OCI-LY7 (cell line): ENCODE measurements around the gene DLGAP5. TPM values are rescaled to one million over a fixed set of nuclear protein-coding genes. Genes with fewer than 3 reads are reported as not detected.

ENCODE experiments used
- BruUV-seq: library from RNA; stranded (reverse); fragments of 400-500 nt; replicated peaks from 2 replicates; lab custom pipeline; 2021; lab: Mats Ljungman, UMichigan
- CTCF ChIA-PET: fragments of 300-600 bp; sonication (Branson Sonifier 250); formaldehyde crosslinking; loops from one replicate; lab custom pipeline; 2022; ENCODE audit warnings: antibody characterized with exemption; ENCODE audit not compliant: unreplicated experiment; lab: Charles Lee
- POLR2A ChIA-PET: fragments of 300-600 bp; sonication (Branson Sonifier 250); formaldehyde crosslinking; loops from one replicate; lab custom pipeline; 2022; ENCODE audit warnings: antibody characterized with exemption; lab: Charles Lee
- DNase-seq: peaks from one replicate; pipeline ENCODE4 v3.0.0-alpha.2; 2015; ENCODE audit warnings: low spot score
- H2AFZ ChIP-seq: fragments of 200-600 bp; sonication (generic), shearing (Covaris generic); 2 replicates; pipeline ENCODE4 v1.6.1; 2014; ENCODE audit warnings: mild to moderate bottlenecking, antibody characterized with exemption, low read length, moderate library complexity
- H3K27ac ChIP-seq: fragments of 200-600 bp; sonication (generic); 2 replicates; pipeline ENCODE4 v1.5.1; 2014; ENCODE audit warnings: mixed run types, low read depth, mild to moderate bottlenecking, moderate library complexity, low read length, inconsistent platforms; ENCODE audit not compliant: poor library complexity, severe bottlenecking
- H3K36me3 ChIP-seq: fragments of 200-600 bp; sonication (generic); 2 replicates; pipeline ENCODE4 v1.6.1; 2014; ENCODE audit warnings: mild to moderate bottlenecking, antibody characterized with exemption, low read length, moderate library complexity, mixed read lengths; ENCODE audit not compliant: insufficient read depth
- H3K4me1 ChIP-seq: fragments of 200-600 bp; sonication (generic); 2 replicates; pipeline ENCODE4 v1.5.1; 2014; ENCODE audit warnings: mild to moderate bottlenecking, low read length; ENCODE audit not compliant: insufficient read depth, poor library complexity, severe bottlenecking
- H3K4me2 ChIP-seq: fragments of 200-600 bp; sonication (generic); 2 replicates; pipeline ENCODE4 v1.6.1; 2014; ENCODE audit warnings: mild to moderate bottlenecking, low read length
- H3K4me3 ChIP-seq: fragments of 200-600 bp; sonication (generic); 2 replicates; pipeline ENCODE4 v1.5.1; 2014; ENCODE audit warnings: mild to moderate bottlenecking, low read depth, low read length; ENCODE audit not compliant: poor library complexity, severe bottlenecking
- H3K79me2 ChIP-seq: fragments of 200-600 bp; sonication (generic); 2 replicates; pipeline ENCODE4 v1.6.1; 2016; ENCODE audit warnings: low read depth, mild to moderate bottlenecking, low read length, moderate library complexity, mixed read lengths; ENCODE audit not compliant: insufficient read depth
- H3K9me2 ChIP-seq: fragments of 200-600 bp; sonication (generic); 2 replicates; pipeline ENCODE4 v1.6.1; 2016; ENCODE audit warnings: mild to moderate bottlenecking, low read length, mixed read lengths; ENCODE audit not compliant: insufficient read depth
- H3K9me3 ChIP-seq: fragments of 200-600 bp; sonication (generic); 2 replicates; pipeline ENCODE4 v1.6.1; 2014; ENCODE audit warnings: mild to moderate bottlenecking, mixed run types, low read length, mixed read lengths
- H4K20me1 ChIP-seq: fragments of 200-600 bp; sonication (generic); 2 replicates; pipeline ENCODE4 v1.6.1; 2014; ENCODE audit warnings: mild to moderate bottlenecking, antibody characterized with exemption, low read length, moderate library complexity, mixed read lengths; ENCODE audit not compliant: insufficient read depth
- EZH2phosphoT487 ChIP-seq: fragments of 200-600 bp; sonication (generic); IDR thresholded peaks from 2 replicates; pipeline ENCODE4 v1.6.1; 2018; ENCODE audit warnings: low read depth, borderline replicate concordance, mild to moderate bottlenecking, mixed run types, antibody characterized with exemption, low read length, moderate library complexity, mixed read lengths
- intact Hi-C: fragments of 100-400 bp; cut with micrococcal nuclease; formaldehyde crosslinking; loops from one replicate; pipeline ENCODE4 v1.10.0; 2022; ENCODE audit not compliant: unreplicated experiment
- total RNA-seq, 2 experiments: library from RNA; depleted of rRNA in 1 of 2; stranded (reverse); fragments of >200 nt in 1 of 2; shearing (Covaris generic) in 1 of 2; gene quantifications; 2 replicates each; pipeline ENCODE4 v1.2.3, GENCODE V29; 2014 to 2022
- TF ChIP-seq, protein P1 (sequence below): fragments of 200-600 bp; sonication (generic); conservative IDR thresholded peaks from 2 replicates; pipeline ENCODE4 v1.5.1; 2014; ENCODE audit warnings: mild to moderate bottlenecking, antibody characterized with exemption, low read length, moderate library complexity, mixed read lengths

DLGAP5 gene
- total RNA-seq, 2 experiments from 2014 or later, result 57.6 to 92.2 TPM

- no peaks in the 10 kb centered on the region for H3K9me3 ChIP-seq
- intact Hi-C loops, result loop anchor here (5.0 kb wide), 1 partner anchor 42 kb away; no protein-coding TSS in a partner anchor
- TF ChIP-seq, protein P1, sequence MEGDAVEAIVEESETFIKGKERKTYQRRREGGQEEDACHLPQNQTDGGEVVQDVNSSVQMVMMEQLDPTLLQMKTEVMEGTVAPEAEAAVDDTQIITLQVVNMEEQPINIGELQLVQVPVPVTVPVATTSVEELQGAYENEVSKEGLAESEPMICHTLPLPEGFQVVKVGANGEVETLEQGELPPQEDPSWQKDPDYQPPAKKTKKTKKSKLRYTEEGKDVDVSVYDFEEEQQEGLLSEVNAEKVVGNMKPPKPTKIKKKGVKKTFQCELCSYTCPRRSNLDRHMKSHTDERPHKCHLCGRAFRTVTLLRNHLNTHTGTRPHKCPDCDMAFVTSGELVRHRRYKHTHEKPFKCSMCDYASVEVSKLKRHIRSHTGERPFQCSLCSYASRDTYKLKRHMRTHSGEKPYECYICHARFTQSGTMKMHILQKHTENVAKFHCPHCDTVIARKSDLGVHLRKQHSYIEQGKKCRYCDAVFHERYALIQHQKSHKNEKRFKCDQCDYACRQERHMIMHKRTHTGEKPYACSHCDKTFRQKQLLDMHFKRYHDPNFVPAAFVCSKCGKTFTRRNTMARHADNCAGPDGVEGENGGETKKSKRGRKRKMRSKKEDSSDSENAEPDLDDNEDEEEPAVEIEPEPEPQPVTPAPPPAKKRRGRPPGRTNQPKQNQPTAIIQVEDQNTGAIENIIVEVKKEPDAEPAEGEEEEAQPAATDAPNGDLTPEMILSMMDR, result no peak
- TF ChIP-seq EZH2phosphoT487, result peak; percentile 55; the same call in 1 of the 2 replicates
- no peaks in the 10 kb centered on the region for H4K20me1 ChIP-seq
- peaks cover 7% of the 10 kb centered on the region for H3K36me3 ChIP-seq
- DNase-seq, result no peak
- POLR2A ChIA-PET, result no interaction called here
- no TSS peak for BruUV-seq
- H3K9me2 ChIP-seq, result no peaks in the 10 kb centered on the region
- no peaks in the 10 kb centered on the region for H3K4me1 ChIP-seq
- H3K4me3 ChIP-seq, result no peak overlapping the region
- no peak overlapping the region for H3K27ac ChIP-seq
- H3K4me2 ChIP-seq, result peak overlapping the region; percentile 23; the same call in 1 of the 2 replicates
- CTCF ChIA-PET, result no interaction called here
- no peak overlapping the region for H2AFZ ChIP-seq
- H3K79me2 ChIP-seq, result no peaks in the 10 kb centered on the region
Observed at GRCh38 chr14:55129428-55130195, 61.8 kb downstream of the DLGAP5 start.

GRCh38 chr14:55129086-55129427 is 62.3 kb downstream of the DLGAP5 start, which contains the start of gene LGALS3:
LGALS3 (plus strand) TSS chr14:55129252; CDS start chr14:55137374, 8,122 bp downstream.
- Histone ChIP-seq H3K27ac (no peak within 1 kb of the TSS), H3K9me3 (no peaks in the 10 kb centered on the region), H3K4me2 (peak within 1 kb of the TSS; percentile 23; the same call in 1 of the 2 replicates), H4K20me1 (no peaks in the 10 kb centered on the region), H3K9me2 (no peaks in the 10 kb centered on the region), H3K79me2 (no peaks in the 10 kb centered on the region), H3K4me1 (no peaks in the 10 kb centered on the region), H2AFZ (no peak within 1 kb of the TSS), H3K36me3 (peaks cover 1% of the 10 kb centered on the region; the same call in 1 of the 2 replicates), H3K4me3 (no peak within 1 kb of the TSS)
- TF ChIP-seq, protein P1, result no peak
- CTCF ChIA-PET, result no interaction called here
- intact Hi-C loops, result no loop called here
- POLR2A ChIA-PET, result no interaction called here
- no TSS peak for BruUV-seq
- DNase-seq, result no peak
